Measurements from ENCODE around the gene STAB1.

DNA sequence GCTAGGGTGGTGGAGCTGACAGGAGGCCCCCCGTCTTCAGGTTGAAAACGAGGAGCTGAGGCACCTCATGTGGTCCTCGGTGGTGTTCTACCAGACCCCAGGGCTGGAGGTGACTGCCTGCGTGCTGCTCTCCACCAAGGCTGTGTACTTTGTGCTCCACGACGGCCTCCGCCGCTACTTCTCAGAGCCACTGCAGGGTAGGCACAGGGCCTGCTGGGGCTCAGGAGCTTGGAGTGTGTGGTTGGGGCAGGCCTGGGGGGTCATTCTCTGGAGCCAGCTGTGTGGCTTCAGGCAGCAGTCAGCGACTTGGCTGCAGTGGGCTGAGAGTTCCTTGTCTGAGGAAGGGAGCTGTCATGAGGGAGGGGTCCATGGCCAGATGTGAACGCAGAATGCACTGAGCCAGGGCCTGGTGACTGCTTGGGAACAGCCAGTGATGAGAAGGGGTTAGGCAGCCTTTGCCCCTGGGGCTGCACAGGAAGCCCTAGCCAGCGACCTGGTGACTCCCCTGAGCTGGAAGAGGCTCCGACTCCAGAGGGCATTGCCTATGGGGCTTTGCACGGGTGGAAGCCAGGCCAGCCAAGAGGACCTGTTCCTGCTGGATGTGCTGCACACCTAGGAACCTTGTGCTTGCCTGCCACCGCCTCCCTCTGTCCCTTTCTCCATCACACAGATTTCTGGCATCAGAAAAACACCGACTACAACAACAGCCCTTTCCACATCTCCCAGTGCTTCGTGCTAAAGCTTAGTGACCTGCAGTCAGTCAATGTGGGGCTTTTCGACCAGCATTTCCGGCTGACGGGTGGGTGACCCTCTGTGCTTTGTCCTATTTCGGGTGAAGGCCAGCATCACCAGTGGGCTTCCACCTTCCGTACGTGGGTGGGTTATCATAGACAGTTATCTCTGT, 4.9 kb upstream of the STAB1 start:
- TF ChIP-seq CTCF (conservative IDR thresholded peaks at IDR 0.05 in 1 of 2, IDR thresholded peaks at IDR 0.05 in 1 of 2; ENCODE audit: low read depth in 1 of 2, low read length in 2 of 2) (no peak), EZH2 (IDR thresholded peaks at IDR 0.05; ENCODE audit: low read length, missing control alignments) (no peak)
